Activated B cell treated with CpG ODN at 0.5 μM for 24 hours (primary cell): Measurements from ENCODE around the gene COX4I1. TPM values are rescaled to one million over a fixed set of nuclear protein-coding genes. Genes with fewer than 3 reads are reported as not detected.

Experiments used
- ATAC-seq: fragments of 200-7000 bp; cut with Tn5 transposase; one replicate; pipeline ENCODE4 v1.10.0; 2021; ENCODE audit warnings: low read depth, mild to moderate bottlenecking, moderate library complexity
- CTCF ChIA-PET: fragments of 350-600 bp; sonication (Branson Sonifier 250); formaldehyde crosslinking; loops from one replicate; lab custom pipeline; 2021; ENCODE audit warnings: antibody characterized with exemption; lab: Charles Lee
- POLR2A ChIA-PET: fragments of 350-600 bp; sonication (Branson Sonifier 250); formaldehyde crosslinking; loops from one replicate; lab custom pipeline; 2021; ENCODE audit warnings: antibody characterized with exemption; lab: Charles Lee
- DNase-seq: peaks from one replicate; pipeline ENCODE4 v3.0.0; 2022
- H3K27ac Mint-ChIP-seq: one replicate; pipeline ENCODE4 v1.8.0; 2020; ENCODE audit warnings: mixed read lengths
- H3K27me3 Mint-ChIP-seq: one replicate; pipeline ENCODE4 v1.8.0; 2021; ENCODE audit warnings: mixed read lengths
- H3K36me3 Mint-ChIP-seq: one replicate; pipeline ENCODE4 v1.8.0; 2021; ENCODE audit warnings: low read depth, mixed read lengths
- H3K4me1 Mint-ChIP-seq: one replicate; pipeline ENCODE4 v1.8.0; 2021; ENCODE audit warnings: mixed read lengths
- H3K4me3 Mint-ChIP-seq: one replicate; pipeline ENCODE4 v1.8.0; 2020; ENCODE audit warnings: mild to moderate bottlenecking, mixed read lengths
- H3K9me3 Mint-ChIP-seq: one replicate; pipeline ENCODE4 v1.8.0; 2020; ENCODE audit warnings: mixed read lengths
- intact Hi-C: fragments of 100-400 bp; cut with micrococcal nuclease; formaldehyde crosslinking; loops from one replicate; pipeline ENCODE4 v1.15.1; 2024
- total RNA-seq: library from RNA; stranded (reverse); gene quantifications from 2 replicates; pipeline ENCODE4 v1.2.3, GENCODE V29; 2022
- TF ChIP-seq, protein P1 (sequence below): fragments of 200-600 bp; IDR thresholded peaks from one replicate; pipeline ENCODE4 v1.8.0; 2022; ENCODE audit warnings: antibody characterized with exemption, mild to moderate bottlenecking

The COX4I1 gene
- total RNA-seq, 1 donor from 2014 or later: 578 TPM

DNA sequence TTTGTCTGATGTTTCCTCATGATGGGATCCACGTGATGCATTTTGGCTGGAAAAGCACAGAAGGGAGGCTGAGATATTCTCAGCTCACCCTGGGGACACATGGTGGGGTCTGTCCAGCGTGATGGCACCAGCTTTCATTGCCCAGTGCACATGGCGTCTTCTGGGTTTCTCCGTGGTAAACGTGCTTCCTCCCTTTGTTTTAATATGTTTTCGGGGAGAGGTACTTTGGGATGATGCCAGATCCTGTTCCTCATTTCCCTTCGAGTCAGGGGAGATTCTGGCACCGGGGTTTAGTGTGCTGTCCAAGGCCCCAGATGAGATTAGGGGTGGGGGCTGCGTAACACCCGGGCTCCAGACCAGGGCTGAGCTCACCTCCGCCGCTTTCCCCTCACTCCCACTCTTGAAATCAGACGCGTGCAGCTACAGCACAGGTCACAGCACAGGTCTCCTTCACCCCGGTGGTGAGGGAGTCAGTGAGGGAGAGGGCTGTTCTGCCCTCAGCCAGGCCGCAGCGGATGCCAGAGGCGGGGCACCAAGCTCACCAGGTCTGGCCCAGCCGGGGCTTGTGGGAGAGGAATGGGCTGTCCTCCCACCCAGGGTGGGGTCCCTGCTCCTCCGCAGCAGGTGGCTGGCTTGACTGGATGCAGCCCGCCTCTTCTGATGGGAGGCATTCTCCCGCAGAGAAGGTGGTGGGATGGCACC, 33.9 kb downstream of the COX4I1 start:
- Mint-ChIP-seq H3K4me3 (peak overlapping the region; percentile 78), H3K27me3 (no peaks in the 10 kb centered on the region), H3K4me1 (peaks cover 52% of the 10 kb centered on the region), H3K9me3 (peaks cover 4% of the 10 kb centered on the region), H3K27ac (peak overlapping the region; percentile 91), H3K36me3 (no peaks in the 10 kb centered on the region)
- CTCF ChIA-PET: interaction anchor here (1.6 to 4.4 kb wide), 4 partner anchors 12 to 154 kb away, joined by 4 to 49 read pairs (median 12); no protein-coding TSS in a partner anchor
- POLR2A ChIA-PET: interaction anchor here (0.8 to 6.7 kb wide), 9 partner anchors 9 to 80 kb away, joined by 3 to 66 read pairs (median 7); partner anchors contain the start of gene IRF8
- DNase-seq (no peak), ATAC-seq (no peak)
- TF ChIP-seq, protein P1, sequence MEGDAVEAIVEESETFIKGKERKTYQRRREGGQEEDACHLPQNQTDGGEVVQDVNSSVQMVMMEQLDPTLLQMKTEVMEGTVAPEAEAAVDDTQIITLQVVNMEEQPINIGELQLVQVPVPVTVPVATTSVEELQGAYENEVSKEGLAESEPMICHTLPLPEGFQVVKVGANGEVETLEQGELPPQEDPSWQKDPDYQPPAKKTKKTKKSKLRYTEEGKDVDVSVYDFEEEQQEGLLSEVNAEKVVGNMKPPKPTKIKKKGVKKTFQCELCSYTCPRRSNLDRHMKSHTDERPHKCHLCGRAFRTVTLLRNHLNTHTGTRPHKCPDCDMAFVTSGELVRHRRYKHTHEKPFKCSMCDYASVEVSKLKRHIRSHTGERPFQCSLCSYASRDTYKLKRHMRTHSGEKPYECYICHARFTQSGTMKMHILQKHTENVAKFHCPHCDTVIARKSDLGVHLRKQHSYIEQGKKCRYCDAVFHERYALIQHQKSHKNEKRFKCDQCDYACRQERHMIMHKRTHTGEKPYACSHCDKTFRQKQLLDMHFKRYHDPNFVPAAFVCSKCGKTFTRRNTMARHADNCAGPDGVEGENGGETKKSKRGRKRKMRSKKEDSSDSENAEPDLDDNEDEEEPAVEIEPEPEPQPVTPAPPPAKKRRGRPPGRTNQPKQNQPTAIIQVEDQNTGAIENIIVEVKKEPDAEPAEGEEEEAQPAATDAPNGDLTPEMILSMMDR: no peak
- intact Hi-C loops: loop anchor here (2.0 kb wide), 1 partner anchor 77 kb away; no protein-coding TSS in a partner anchor

DNA sequence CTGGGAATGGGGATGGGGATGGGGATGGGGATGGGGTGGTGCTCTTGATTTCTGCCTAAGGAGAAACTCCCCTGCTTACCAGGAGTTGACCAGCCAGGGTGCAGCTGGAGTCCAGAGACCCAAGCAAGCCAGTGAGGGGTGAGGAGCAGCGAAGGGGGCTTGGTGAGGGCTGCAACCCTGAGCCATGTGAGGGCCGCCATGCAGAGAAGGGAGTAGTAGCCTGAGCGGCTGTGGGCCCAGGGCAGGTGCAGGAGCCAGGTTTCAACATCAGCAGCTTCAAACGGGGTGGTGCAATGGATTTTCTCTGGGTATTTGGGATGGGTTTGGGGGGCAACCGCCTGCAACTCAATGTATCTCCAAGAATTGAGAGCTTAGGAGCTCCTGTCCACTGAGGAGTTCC, 35.2 kb downstream of the COX4I1 start:
- Mint-ChIP-seq H3K27ac (peak overlapping the region; percentile 4), H3K9me3 (no peaks in the 10 kb centered on the region), H3K27me3 (no peaks in the 10 kb centered on the region), H3K36me3 (no peaks in the 10 kb centered on the region), H3K4me1 (peaks cover 42% of the 10 kb centered on the region), H3K4me3 (no peak overlapping the region)
- POLR2A ChIA-PET: interaction anchor here (0.9 to 6.7 kb wide), 3 partner anchors 10 to 75 kb away, joined by 3 to 66 read pairs (median 14); partner anchors contain the start of gene IRF8
- DNase-seq (no peak), ATAC-seq (no peak)
- intact Hi-C loops: no loop called here
- TF ChIP-seq, protein P1: no peak
- CTCF ChIA-PET: interaction anchor here (4.6 kb wide), 1 partner anchor 13 kb away, joined by 14 read pairs; no protein-coding TSS in a partner anchor

DNA sequence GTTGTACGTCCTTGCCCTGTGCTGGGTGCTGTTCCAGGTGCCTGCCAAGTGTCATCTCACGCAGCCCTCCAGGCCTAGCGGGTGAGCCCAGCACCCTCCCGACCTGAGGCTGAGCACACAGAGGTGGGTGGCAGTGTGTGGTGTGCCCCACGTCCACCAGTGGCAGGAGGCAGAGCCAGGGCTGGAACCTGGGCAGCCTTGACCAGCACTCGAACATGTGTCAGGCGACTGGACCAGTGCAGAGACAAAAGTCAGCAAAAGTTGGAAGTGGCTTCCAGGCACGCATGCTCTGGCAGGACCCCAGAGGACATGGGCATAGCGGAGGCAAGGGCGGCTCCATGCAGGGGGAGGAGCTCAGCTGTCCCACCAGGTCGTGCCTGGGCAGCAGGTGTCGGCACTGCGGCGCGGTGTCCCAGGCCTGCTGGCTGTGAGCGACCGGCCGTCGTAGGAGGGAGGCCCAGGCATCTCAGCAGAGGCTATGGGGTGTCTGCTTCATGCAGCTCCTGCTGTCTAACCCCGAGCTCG, 35.8 kb downstream of the COX4I1 start:
- no peak overlapping the region for H3K4me3 Mint-ChIP-seq
- DNase-seq (no peak), ATAC-seq (no peak)
- H3K36me3 Mint-ChIP-seq: no peaks in the 10 kb centered on the region
- intact Hi-C loops: no loop called here
- ChIA-PET POLR2A (interaction anchor here (1.0 to 6.7 kb wide), 2 partner anchors 65 to 75 kb away, joined by 3 to 66 read pairs; partner anchors contain the start of gene IRF8), CTCF (interaction anchor here (4.6 kb wide), 1 partner anchor 14 kb away, joined by 14 read pairs; no protein-coding TSS in a partner anchor)
- H3K4me1 Mint-ChIP-seq: peaks cover 38% of the 10 kb centered on the region
- TF ChIP-seq, protein P1: no peak
- no peaks in the 10 kb centered on the region for H3K27me3 Mint-ChIP-seq
- H3K27ac Mint-ChIP-seq: peak overlapping the region; percentile 4
- no peaks in the 10 kb centered on the region for H3K9me3 Mint-ChIP-seq

- Mint-ChIP-seq H3K27me3 (no peaks in the 10 kb centered on the region), H3K4me1 (peaks cover 30% of the 10 kb centered on the region), H3K36me3 (no peaks in the 10 kb centered on the region), H3K9me3 (no peaks in the 10 kb centered on the region), H3K27ac (no peak overlapping the region), H3K4me3 (no peak overlapping the region)
- CTCF ChIA-PET: interaction anchor here (1.2 to 4.6 kb wide), 3 partner anchors 13 to 58 kb away, joined by 3 to 14 read pairs (median 4); no protein-coding TSS in a partner anchor
- POLR2A ChIA-PET: interaction anchor here (0.5 kb wide), 1 partner anchor 57 kb away, joined by 3 read pairs; no protein-coding TSS in a partner anchor
- intact Hi-C loops: no loop called here
- no peak for DNase-seq
- ATAC-seq: no peak
- TF ChIP-seq, protein P1: no peak
These were observed 36.6 kb downstream of the COX4I1 start for GRCh38 chr16:85835956-85836705.
